HepG2 (cell line): ENCODE data around the gene SLA2. TPM values are rescaled to one million over a fixed set of nuclear protein-coding genes. Genes with fewer than 3 reads are reported as not detected.
A peak's percentile ranks its signal among the peaks of the same experiment; 100 is the strongest.

Experiments
- DR1 ChIP-seq: sonication (generic); formaldehyde crosslinking; IDR thresholded peaks from 2 replicates; pipeline ENCODE4 v1.8.0; 2021; ENCODE audit warnings: mild to moderate bottlenecking, missing genetic modification reagents, inconsistent platforms
- FIP1L1 ChIP-seq: fragments of 200-400 bp; formaldehyde crosslinking; IDR thresholded peaks from 2 replicates; pipeline ENCODE4 v1.6.1; 2018; ENCODE audit warnings: low read depth, mild to moderate bottlenecking, low read length, moderate library complexity, borderline replicate concordance; ENCODE audit not compliant: insufficient read depth
- HES4 ChIP-seq: sonication (generic); formaldehyde crosslinking; IDR thresholded peaks from 2 replicates; pipeline ENCODE4 v1.9.0; 2021; ENCODE audit warnings: mild to moderate bottlenecking, missing genetic modification reagents, borderline replicate concordance
- KAT2B ChIP-seq: fragments of 150-350 bp; IDR thresholded peaks from 2 replicates; pipeline ENCODE4 v1.6.1; 2014; ENCODE audit warnings: low read depth, low read length, borderline replicate concordance
- NFATC3 ChIP-seq: sonication (generic); formaldehyde crosslinking; IDR thresholded peaks from 2 replicates; pipeline ENCODE4 v1.5.1; 2020; ENCODE audit warnings: mild to moderate bottlenecking, missing genetic modification reagents
- SRY ChIP-seq: sonication (generic); formaldehyde crosslinking; IDR thresholded peaks from 2 replicates; pipeline ENCODE4 v1.8.0; 2022; ENCODE audit warnings: mild to moderate bottlenecking, missing genetic modification reagents
- ZBTB42 ChIP-seq: sonication (generic); formaldehyde crosslinking; IDR thresholded peaks from 2 replicates; pipeline ENCODE4 v1.5.0; 2020; ENCODE audit warnings: mild to moderate bottlenecking, missing genetic modification reagents
- ZNF143 ChIP-seq: sonication (generic); formaldehyde crosslinking; IDR thresholded peaks from 2 replicates; pipeline ENCODE4 v1.4.0; 2020; ENCODE audit warnings: missing genetic modification reagents
- ZNF260 ChIP-seq: sonication (generic); formaldehyde crosslinking; IDR thresholded peaks from 2 replicates; pipeline ENCODE4 v1.4.0; 2020; ENCODE audit warnings: missing genetic modification reagents, low read depth, mild to moderate bottlenecking, borderline replicate concordance
- ZNF446 ChIP-seq: sonication (generic); formaldehyde crosslinking; IDR thresholded peaks from 2 replicates; pipeline ENCODE4 v1.5.0; 2020; ENCODE audit warnings: mild to moderate bottlenecking, missing genetic modification reagents
- ZNF75D ChIP-seq: sonication (generic); formaldehyde crosslinking; IDR thresholded peaks from 2 replicates; pipeline ENCODE4 v1.8.1; 2023; ENCODE audit warnings: missing genetic modification reagents, mild to moderate bottlenecking, borderline replicate concordance
- ZSCAN30 ChIP-seq: sonication (generic); formaldehyde crosslinking; IDR thresholded peaks from 2 replicates; pipeline ENCODE4 v1.5.0; 2020; ENCODE audit warnings: mild to moderate bottlenecking, missing genetic modification reagents
- polyA plus RNA-seq, 8 experiments: library from polyadenylated mRNA; depleted of rRNA in 3 of 8; stranded (reverse) in 7 of 8; unstranded in 1 of 8; fragments of >200 nt; fragmentation: Illumina TruSeq in 4 of 8; extraction: Trizol in 4 of 8; gene quantifications; 2 replicates each; pipeline versions ENCODE4 v1.2.1 to v1.2.3, GENCODE V29; 2011 to 2016; ENCODE audit warnings: low read depth in 4 of 8, missing spikeins in 1 of 8, mixed read lengths in 1 of 8; ENCODE audit not compliant: insufficient read depth in 1 of 8
- total RNA-seq, 5 experiments: library from RNA; depleted of rRNA; stranded (reverse); fragments of >200 nt; fragmentation: Illumina TruSeq; extraction: Trizol; gene quantifications; 2 replicates each; pipeline ENCODE4 v1.2.3, GENCODE V29; 2016; ENCODE audit warnings: low read depth in 1 of 5
- TF ChIP-seq, protein P1 (sequence below): sonication (generic); formaldehyde crosslinking; IDR thresholded peaks from 2 replicates; pipeline ENCODE4 v1.5.0; 2020; ENCODE audit warnings: mild to moderate bottlenecking, missing genetic modification reagents, borderline replicate concordance
- TF ChIP-seq, protein P2 (sequence below): sonication (generic); formaldehyde crosslinking; IDR thresholded peaks from 2 replicates; pipeline ENCODE4 v1.5.0; 2020; ENCODE audit warnings: missing genetic modification reagents, mild to moderate bottlenecking, borderline replicate concordance
- TF ChIP-seq, protein P3 (sequence below): IDR thresholded peaks from 2 replicates; pipeline ENCODE4 v1.6.1; 2012; ENCODE audit warnings: low read length, improper control_type of control experiment

Gene SLA2
- total and polyA plus RNA-seq, 2 of the 13 experiments (the other 11 are each of a cell fraction or from before 2014, with no cell fraction given): 1.6 to 3.6 TPM

DNA sequence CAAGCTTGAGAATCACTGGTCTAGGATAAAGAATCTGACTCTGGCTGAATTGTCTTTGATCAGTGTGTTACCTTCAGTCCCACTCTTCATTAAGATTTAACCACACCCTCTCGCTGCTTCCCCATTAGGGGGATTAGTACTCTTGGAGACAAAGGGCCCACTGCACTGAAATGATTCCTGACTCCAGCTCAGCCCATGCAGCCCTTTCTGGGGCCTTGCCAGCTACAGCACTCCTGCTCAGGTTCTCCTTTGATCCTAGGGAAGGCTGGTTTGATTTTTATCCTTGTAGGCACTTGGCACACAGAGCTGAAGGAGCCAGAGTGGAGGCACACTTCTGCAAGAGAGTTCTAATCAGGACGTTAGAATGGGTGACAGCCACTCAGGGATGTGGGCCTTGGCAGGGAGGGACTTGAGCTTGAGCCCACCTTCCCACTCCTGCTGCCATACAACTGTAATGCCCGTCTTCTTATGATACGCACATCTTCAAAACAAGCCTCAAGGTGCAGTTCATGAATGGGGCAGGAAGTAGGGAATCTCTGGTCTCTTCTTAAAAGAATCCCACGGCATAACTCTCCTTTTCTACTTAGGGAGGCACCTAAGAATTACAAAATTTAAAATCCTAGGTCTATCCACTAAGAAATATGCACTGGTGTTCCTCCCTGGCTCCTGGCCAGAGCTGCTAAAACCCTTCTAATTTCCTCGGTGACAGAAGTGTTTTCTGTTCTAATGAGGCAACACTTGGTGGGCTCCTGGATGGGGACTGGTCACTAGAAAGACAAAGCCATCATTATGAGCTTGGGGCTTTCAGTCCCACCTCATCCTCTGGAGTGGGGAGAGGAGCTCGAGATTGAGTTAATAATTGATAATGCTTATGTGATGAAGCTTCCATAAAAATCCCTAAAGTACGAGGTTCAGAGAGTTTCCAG is 1.5 kb upstream of the SLA2 start (continued):
- TF ChIP-seq, protein P1, sequence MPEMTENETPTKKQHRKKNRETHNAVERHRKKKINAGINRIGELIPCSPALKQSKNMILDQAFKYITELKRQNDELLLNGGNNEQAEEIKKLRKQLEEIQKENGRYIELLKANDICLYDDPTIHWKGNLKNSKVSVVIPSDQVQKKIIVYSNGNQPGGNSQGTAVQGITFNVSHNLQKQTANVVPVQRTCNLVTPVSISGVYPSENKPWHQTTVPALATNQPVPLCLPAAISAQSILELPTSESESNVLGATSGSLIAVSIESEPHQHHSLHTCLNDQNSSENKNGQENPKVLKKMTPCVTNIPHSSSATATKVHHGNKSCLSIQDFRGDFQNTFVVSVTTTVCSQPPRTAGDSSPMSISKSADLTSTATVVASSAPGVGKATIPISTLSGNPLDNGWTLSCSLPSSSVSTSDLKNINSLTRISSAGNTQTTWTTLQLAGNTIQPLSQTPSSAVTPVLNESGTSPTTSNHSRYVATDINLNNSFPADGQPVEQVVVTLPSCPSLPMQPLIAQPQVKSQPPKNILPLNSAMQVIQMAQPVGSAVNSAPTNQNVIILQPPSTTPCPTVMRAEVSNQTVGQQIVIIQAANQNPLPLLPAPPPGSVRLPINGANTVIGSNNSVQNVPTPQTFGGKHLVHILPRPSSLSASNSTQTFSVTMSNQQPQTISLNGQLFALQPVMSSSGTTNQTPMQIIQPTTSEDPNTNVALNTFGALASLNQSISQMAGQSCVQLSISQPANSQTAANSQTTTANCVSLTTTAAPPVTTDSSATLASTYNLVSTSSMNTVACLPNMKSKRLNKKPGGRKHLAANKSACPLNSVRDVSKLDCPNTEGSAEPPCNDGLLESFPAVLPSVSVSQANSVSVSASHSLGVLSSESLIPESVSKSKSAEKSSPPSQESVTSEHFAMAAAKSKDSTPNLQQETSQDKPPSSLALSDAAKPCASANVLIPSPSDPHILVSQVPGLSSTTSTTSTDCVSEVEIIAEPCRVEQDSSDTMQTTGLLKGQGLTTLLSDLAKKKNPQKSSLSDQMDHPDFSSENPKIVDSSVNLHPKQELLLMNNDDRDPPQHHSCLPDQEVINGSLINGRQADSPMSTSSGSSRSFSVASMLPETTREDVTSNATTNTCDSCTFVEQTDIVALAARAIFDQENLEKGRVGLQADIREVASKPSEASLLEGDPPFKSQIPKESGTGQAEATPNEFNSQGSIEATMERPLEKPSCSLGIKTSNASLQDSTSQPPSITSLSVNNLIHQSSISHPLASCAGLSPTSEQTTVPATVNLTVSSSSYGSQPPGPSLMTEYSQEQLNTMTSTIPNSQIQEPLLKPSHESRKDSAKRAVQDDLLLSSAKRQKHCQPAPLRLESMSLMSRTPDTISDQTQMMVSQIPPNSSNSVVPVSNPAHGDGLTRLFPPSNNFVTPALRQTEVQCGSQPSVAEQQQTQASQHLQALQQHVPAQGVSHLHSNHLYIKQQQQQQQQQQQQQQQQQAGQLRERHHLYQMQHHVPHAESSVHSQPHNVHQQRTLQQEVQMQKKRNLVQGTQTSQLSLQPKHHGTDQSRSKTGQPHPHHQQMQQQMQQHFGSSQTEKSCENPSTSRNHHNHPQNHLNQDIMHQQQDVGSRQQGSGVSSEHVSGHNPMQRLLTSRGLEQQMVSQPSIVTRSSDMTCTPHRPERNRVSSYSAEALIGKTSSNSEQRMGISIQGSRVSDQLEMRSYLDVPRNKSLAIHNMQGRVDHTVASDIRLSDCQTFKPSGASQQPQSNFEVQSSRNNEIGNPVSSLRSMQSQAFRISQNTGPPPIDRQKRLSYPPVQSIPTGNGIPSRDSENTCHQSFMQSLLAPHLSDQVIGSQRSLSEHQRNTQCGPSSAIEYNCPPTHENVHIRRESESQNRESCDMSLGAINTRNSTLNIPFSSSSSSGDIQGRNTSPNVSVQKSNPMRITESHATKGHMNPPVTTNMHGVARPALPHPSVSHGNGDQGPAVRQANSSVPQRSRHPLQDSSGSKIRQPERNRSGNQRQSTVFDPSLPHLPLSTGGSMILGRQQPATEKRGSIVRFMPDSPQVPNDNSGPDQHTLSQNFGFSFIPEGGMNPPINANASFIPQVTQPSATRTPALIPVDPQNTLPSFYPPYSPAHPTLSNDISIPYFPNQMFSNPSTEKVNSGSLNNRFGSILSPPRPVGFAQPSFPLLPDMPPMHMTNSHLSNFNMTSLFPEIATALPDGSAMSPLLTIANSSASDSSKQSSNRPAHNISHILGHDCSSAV (CRISPR knock-in tag): no peak
- no peak for TF ChIP-seq ZNF143 (CRISPR knock-in tag)
- no peak for TF ChIP-seq ZNF446 (CRISPR knock-in tag)
- TF ChIP-seq DR1 (CRISPR knock-in tag): 0 out of 2 replicates have a peak, but pooled peaks have one; percentile 25
- no peak for TF ChIP-seq ZNF260 (CRISPR knock-in tag)
- TF ChIP-seq SRY (CRISPR knock-in tag): 0 out of 2 replicates have a peak, but pooled peaks have one; percentile 39
- no peak for TF ChIP-seq ZNF75D (CRISPR knock-in tag)
- TF ChIP-seq HES4 (CRISPR knock-in tag): 0 out of 2 replicates have a peak, but pooled peaks have one; percentile 29
- TF ChIP-seq NFATC3 (CRISPR knock-in tag): no peak
- peak; percentile 57; the same call in 1 of the 2 replicates for TF ChIP-seq ZSCAN30
- TF ChIP-seq KAT2B: no peak
- TF ChIP-seq, protein P2, sequence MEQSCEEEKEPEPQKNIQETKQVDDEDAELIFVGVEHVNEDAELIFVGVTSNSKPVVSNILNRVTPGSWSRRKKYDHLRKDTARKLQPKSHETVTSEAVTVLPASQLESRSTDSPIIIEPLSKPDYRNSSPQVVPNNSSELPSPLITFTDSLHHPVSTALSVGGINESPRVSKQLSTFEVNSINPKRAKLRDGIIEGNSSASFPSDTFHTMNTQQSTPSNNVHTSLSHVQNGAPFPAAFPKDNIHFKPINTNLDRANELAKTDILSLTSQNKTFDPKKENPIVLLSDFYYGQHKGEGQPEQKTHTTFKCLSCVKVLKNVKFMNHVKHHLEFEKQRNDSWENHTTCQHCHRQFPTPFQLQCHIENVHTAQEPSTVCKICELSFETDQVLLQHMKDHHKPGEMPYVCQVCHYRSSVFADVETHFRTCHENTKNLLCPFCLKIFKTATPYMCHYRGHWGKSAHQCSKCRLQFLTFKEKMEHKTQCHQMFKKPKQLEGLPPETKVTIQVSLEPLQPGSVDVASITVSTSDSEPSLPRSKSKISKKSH (CRISPR knock-in tag): no peak
- TF ChIP-seq ZBTB42 (CRISPR knock-in tag): no peak
- TF ChIP-seq, protein P3, sequence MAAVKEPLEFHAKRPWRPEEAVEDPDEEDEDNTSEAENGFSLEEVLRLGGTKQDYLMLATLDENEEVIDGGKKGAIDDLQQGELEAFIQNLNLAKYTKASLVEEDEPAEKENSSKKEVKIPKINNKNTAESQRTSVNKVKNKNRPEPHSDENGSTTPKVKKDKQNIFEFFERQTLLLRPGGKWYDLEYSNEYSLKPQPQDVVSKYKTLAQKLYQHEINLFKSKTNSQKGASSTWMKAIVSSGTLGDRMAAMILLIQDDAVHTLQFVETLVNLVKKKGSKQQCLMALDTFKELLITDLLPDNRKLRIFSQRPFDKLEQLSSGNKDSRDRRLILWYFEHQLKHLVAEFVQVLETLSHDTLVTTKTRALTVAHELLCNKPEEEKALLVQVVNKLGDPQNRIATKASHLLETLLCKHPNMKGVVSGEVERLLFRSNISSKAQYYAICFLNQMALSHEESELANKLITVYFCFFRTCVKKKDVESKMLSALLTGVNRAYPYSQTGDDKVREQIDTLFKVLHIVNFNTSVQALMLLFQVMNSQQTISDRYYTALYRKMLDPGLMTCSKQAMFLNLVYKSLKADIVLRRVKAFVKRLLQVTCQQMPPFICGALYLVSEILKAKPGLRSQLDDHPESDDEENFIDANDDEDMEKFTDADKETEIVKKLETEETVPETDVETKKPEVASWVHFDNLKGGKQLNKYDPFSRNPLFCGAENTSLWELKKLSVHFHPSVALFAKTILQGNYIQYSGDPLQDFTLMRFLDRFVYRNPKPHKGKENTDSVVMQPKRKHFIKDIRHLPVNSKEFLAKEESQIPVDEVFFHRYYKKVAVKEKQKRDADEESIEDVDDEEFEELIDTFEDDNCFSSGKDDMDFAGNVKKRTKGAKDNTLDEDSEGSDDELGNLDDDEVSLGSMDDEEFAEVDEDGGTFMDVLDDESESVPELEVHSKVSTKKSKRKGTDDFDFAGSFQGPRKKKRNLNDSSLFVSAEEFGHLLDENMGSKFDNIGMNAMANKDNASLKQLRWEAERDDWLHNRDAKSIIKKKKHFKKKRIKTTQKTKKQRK: no peak
- TF ChIP-seq FIP1L1: no peak
